HG03342 (cell line): ENCODE results near the gene NGEF.

ENCODE experiments used
- ATAC-seq: cut with Tn5 transposase; IDR thresholded peaks from one replicate; pipeline ENCODE4 v1.9.1; 2021; ENCODE audit warnings: mild to moderate bottlenecking, moderate library complexity; ENCODE audit not compliant: unreplicated experiment

Gene NGEF

DNA sequence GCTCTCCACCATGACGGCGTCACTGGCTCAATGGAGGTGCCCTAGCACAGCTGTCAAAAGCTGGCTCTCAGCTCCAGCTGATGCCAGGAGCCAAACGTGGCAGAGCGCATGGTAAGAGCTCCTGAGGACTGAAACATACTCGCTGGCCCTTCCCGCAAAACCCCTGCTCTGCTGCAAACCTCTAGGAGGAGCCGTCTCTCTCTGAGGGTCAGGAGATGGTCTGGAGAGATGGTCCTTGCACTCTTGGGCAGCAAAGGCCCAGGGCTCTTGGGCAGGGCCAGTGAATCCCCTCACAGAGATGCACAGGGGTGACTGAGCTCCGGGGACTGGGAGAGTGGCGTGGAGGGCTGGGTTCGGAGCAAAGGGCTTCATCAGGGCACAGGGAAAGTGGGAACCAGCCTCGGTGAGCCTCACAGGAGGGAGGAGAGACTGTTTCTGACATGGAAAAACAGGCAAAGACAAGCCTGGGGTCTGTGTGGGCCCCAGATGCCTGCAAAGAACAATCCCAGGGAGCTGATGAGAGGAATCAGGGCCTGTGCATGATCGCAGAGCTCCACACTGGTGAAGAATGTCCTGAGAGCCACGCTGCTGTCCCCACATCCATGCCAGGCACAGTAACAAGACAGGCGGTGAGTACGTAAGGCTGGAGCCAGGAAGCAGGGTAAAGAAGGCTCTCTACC, 125.7 kb downstream of the NGEF start:
- no peak for ATAC-seq

DNA sequence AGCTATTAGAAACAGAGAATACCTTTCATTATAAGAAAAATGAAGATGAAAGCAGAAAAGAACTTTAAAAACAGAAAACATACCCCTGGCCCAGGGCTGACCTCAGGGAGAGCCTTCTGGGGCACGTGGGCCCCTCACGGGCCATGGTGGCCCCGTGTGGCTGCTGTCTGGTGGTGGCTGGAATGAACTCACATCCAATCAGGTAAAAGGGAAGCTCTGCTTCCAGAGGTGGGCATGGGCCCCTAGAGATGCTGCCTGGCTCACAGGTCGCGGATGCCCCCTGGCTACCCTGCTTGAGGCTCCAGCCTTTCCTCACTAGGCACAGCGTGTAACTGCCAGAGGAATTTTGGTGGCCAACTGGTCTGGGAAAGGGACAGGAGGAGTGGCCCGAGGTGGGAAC, 126.4 kb downstream of the NGEF start:
- ATAC-seq = no peak

DNA sequence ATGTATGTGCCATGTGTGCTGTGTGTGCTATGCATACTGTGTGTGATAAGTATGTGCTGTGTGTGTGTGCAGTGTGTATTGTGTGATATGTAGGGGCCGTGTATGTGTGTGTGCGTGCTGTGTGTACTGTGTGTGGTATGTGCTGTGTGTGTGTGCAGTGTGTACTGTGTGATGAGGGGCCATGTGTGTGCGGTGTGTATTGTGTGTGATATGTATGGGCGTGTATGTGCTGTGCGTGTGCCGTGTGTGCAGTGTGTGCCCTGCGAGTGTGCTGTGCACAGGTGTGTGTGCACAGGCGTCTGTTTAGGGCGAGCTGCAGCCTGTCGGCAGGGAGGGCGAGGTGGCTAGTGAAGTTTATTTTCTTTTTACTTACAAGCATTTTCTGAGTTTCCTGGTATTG, 126.9 kb downstream of the NGEF start:
- ATAC-seq = no peak

DNA sequence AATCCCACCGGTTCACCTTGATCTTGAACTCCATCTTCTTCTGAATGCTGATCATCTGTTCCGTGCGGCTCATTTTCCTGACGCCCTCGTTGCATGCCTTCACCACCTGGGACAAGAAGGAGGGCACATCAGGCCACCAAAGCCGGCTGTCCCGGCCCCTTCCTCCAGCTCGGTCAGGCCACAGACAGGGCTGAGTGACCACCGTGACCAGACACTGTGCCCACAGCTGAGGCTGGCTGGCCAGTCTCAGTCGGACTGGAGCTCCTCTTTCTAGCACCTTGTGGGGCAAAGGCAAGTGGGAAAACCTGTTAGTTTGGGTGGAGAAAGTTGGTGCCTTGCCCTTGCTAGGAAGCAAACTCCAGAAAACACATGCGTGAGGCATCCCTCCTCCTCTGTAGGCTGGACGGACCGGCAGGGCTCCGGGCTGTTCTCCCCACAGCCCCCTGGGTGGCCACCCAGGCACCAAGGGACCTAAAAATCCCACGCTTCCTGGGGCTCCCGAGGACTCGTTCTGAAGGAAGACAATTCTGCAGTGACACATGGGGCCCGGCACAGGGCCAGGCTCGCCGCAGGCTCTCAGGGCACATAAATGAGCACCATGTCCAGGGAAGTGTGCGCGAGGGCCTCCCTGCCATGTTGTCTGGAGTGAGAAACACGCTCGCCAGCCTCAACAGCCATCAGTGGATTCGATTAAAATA, 127.6 kb downstream of the NGEF start:
- ATAC-seq = no peak

DNA sequence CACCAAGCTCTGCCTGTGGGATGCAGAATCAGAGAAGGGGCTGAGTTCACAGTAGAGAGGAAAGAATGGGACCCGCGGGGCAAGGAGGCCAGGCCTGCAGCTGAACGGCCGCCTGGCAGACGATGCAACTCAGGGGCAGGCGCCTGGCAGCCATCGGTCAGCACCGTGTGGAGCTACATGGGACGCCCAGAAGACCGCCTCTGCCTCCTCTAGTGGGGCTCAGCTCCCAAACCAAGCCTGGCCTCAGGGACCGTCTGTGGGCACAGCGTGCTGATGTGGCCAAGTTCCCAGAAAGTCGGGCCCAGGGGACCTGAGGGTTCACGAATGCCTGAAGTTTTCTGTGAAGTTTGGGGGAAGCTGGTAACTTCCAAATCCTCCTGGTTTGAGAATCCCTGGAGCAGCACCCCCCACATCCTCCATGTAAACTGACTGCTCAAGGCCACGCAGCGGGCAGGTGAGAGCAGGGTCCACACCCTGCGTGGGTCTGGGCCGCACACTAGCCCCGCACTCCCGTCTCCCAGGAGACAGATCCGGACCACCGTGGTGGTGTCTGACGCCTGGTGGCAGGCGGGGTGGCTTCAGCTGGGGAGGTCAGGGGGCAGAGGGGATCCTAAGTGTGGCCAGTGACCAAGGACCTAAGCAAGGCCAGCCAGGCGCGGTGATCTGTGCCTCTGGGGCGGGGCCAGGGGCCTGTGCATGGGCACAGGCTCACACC, 128.3 kb downstream of the NGEF start:
- ATAC-seq = no peak

DNA sequence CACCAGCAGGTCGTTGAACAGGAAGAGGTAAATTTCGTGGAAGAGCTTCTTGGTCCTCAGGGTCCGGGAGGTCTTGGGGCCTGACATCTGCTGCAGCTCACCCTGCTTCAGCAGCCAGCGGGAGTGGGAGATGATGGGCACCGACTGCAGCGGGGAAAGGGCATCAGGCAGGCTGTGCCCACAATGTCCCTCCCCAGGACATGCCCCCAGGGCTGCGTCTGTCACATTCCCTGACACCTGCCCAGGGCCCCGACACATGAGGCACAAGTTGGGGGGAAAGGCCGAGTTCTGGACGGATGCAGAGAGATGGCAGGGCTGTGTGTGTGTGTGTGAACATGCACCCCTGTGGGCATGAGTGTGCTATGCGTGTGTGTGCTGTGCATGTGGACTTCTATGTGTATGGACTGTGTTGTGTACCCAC, 129.0 kb downstream of the NGEF start:
- no peak for ATAC-seq

DNA sequence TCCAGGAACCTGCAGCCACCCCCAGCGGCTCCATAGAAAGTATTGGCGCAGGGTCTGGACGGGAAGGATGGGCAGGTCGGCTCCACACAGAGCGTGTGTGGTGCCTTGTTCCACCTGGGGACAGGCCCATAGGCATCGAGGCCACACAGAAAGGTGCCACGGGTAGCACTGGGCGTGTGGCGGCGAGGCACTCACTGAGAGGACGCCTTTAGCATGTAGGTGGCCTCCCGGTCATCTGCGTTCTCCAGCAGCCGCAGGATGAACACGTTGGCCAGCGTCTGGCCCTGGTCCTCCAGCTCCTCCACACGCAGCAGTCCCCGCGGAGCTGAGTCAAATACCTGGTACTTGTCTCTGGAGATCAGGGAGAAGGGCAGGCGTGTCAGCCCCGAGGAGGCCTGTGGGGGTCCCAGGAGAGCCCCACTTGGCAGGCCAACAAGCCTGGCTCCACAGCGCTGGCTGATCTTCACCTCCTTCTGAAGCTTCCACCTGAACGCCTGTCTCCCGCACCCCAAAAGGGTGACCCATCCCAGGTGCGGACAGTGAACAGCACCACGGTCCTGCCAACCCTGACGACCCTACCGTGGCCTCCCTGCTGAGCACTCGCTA, 129.8 kb downstream of the NGEF start:
- ATAC-seq = no peak

DNA sequence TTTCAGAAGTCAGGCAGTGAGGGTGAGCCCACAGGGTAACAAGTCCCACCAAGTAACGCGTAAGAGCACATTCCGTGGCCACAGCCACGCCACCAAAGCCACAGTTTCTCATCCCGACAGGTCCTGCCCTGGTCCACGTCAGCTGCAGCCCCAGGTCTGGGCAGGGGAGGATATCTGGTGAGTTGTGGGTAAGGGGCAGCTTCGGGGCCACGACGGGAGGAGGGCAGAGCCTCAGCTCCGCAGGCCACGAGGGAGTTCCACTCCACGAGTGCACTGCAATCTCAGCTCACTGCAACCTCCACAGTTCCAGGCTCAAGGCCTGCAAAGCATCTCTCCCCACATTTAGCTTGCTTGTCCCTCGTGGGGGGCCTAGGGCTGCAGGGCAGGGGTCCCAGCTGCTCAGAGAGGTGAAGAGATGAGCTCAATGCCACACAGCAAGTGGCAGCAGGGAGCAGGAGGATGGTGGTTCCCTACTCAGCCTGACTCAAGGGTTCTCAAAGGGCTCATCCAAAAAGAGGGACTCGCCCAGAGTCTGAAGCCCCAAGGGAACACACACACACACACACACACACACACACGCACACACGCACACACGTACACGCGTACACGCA, 130.4 kb downstream of the NGEF start:
- no peak for ATAC-seq

DNA sequence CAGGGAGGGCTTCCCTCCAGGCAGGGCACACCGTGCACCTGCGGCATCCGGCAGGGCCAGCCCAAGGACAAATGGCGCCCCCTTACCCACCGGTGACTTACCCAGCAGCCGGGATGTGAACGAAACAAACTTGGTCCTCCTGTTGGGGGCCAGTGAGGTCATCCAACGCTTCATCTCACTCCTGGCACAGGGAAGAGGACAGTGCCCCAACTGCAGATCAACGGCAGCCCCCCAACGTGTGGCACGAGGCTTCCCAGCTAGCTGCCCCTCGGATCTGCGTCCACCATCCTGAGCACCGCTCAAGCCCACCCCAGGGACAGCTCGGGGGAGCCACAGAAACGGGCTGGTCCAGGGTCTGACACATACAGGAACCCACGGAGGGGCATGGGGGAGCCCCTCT, 131.0 kb downstream of the NGEF start:
- no peak for ATAC-seq

DNA sequence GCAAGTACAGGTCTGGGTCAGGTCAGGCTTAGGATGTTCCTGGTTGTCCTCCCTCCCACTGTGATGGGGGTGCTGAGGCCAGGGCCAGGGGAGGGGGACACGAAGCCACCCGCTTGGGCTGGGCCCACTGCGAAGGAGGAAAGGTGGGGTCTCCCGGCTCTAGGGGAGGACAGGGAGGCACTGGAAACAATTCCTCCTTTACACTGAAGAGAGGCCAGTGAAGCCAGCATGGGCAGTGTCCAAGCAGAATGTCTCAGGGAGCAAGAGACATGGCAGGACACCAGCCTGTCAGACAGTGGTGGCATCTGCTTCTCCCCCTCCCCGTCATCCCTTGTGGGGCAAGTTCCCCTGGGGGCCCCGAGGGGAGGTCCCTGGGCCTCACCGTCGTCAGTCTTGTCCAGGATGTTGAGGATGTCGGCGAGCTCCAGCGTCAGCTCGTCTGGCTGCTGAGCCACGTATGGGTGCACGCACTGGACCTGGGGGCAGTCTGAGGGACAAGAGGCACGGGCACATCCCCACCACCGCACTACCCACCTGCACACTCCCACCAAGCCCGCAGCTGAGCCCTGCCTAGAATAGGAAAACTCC, 132.2 kb downstream of the NGEF start:
- no peak for ATAC-seq

DNA sequence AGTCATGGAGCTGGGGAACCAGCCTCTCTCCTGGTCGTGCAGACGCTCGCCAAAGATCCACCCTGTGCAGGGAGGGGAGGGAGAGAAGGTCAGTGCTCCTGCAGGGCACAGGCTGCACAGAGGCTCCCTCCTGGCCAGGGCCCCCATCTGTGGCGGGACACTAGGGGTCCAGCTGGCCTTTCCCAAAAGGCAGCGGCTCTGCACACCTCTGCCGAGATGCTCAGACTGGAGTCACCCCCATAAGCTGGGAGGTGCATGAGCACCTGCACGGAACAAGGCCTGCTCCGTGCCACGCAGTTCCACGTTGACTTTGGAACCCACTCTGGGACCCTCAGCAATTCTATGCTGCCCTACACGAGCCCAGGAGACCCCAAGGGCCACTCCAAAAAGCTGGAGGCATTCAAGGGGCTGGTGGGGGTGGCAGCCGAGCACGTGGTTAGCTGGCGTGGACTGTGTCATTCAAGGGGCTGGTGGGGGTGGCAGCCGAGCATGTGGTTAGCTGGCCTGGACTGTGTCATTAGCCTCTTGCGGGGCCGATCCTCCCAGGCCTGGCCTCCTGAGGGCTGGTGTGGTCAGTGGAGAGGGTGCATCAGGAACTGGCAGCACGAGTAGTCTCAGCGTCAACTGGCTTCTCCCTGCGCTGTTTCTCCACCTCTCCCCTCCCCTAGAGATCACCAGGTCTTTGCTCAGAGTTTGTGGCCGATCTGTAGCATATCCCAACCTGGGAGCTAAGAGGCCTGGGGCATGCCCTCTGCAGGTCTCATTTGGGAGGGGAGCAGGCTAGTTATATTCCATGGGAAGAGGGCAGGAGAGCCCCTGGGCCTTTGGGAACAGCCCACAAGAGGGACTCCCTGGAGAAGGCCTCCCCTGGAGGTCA, 133.2 kb downstream of the NGEF start:
- no peak for ATAC-seq

DNA sequence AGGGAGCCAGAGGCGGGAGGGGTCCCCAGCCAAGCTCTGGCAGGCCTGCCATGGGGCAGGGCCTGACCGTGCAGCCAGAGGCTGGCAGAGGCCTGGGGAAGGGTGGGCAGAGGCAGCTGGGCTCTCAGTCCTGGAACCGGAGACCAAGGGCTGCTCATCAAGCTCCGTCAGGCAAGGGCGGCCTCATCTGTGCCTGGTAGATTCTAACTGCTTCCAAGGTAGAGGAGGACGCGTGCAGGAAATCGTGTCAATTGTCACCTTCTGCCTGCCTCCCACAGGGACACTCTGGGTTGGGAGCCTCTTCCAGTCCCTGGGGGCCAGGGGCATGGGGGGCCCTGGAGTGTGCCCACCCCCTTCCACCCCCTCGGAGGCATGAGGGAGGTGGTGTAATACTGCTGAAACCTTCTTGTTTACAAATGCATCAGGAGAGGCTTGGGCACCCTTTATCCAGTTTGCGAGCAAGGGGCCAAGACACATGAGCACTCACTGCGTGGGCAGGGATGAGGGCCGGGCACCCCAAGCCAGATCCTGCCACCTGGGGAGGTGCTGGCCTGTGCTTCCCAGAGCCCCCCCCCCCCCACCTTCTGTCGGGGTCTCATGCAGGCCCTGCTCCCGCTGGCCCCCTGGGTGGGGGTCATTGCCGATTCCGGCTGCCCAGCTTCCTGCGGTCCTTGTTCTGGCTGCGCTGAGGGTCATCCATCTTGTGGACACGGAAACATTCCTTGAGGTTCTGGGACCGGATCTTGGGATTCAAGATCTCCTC, 134.0 kb downstream of the NGEF start:
- ATAC-seq = no peak

DNA sequence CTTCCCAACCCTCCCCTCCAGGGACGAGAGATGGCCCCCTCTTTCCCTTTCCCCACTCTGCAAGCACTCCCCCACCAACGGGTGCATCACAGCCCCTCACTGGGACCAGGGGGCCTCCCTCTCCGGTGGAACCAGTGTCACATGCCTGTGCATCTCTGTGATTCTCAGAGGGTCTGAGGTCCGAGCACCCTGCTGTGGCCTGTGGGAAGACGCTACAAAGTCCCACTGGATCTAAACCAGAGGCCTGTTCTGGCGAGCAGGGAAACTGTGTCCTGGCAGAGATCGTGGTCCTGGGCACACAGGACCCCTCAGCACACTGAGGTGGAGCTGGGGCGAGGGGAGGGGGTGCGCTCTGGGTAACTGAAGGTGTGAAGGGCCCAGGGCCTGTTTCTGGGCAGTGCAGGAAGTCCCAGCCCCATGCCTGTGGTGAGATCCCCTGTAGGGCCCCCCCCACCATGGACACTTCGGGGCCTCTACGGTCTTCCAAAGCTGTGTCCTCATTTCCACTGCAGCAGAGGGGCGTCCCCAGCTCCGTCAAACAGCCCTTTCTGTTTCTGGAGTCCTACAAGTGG, 135.0 kb downstream of the NGEF start:
- no peak for ATAC-seq

DNA sequence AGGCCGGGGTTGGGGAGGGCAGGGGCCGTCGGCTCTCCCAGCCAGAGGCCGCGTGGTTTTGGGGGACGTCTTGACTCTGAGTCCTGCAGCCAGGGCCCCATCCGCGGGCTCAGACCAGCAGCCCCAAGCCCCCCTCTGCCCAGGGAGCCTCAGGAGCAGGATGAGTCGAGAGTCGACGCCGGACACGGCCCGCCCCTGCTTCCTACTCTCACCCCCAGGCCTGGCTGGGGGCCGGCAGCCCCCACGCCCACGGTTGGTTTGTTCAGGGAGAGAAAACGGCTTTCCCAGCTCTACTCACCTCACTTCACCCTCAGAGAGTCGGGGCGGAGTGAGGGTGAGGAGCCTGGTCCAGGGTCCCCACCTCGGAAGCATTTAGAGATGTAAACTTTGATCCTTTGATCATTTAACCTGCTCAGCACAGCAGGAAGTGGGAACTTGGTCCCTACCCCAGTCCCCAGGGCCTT, 136.0 kb downstream of the NGEF start:
- no peak for ATAC-seq

DNA sequence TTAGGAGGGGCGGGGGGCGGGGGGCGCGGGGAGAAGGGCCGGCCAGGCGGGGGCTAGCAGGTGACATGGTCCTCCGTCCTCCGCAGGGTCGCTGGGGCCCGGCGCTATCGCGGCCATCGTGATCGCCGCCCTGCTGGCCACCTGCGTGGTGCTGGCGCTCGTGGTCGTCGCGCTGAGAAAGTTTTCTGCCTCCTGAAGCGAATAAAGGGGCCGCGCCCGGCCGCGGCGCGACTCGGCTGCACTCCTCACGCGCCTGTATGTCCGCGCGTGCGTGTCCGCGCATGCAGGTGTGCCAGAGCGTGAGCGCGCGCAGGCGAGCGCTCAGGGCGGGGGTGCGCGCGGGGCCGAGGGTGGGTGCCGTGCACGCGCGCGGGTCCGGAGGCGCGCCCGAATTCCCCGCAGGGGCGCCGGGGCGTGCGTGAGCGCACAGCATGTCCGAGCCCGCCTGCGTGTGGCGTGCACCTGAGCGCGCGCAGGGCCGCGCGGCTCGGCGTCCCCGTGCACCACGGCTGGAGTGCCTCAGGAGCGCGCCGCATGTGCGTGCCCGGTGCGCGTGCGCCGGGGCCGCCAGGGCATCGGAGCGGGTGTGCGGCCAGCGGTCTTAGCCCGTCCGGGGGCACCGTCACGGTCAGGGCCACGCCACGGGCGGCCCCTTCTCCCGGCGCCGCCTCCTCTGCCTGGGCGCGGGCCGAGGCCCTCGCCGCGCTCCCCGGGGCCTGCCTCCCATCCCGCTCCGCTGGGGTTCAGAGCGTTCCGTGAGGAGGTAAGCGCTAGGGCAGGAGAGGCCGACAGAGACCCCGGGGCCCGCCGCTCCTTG, 136.7 kb downstream of the NGEF start:
- ATAC-seq = no peak

DNA sequence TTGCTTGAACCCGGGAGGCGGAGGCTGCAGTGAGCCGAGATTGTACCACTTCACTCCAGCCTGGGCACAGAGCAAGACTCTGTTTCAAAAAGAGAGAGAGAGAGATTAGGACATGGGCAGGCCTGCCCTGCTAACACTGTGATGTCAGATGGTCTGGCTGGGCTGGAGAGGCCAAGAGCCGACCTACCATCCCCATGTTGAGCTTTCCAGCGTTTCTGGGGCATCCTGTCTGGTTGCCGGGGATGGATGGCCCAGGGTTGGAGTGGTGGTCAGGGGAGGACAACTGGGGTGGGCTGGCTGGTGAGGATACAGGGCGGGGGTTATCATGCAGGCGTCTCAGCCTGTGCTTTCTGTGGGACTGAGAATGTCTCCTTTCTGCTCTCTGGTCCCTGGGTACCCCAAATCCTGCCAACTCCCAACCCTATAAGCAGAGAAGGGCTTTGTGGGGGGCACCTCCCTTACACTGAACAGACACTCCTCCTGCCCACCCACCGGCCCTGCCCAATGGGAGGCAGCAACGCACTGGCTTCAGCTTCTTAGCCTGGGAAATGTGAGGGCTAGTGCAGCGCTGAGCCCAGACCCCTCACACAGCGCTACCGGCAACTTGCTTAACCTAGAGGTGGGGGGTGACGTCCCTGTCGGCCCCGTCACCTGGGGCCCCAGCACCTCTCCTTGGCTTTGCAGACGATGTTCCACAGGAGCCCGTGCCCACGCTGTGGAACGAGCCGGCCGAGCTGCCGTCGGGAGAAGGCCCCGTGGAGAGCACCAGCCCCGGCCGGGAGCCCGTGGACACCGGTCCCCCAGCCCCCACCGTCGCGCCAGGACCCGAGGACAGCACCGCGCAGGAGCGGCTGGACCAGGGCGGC, 137.6 kb downstream of the NGEF start:
- ATAC-seq = no peak

DNA sequence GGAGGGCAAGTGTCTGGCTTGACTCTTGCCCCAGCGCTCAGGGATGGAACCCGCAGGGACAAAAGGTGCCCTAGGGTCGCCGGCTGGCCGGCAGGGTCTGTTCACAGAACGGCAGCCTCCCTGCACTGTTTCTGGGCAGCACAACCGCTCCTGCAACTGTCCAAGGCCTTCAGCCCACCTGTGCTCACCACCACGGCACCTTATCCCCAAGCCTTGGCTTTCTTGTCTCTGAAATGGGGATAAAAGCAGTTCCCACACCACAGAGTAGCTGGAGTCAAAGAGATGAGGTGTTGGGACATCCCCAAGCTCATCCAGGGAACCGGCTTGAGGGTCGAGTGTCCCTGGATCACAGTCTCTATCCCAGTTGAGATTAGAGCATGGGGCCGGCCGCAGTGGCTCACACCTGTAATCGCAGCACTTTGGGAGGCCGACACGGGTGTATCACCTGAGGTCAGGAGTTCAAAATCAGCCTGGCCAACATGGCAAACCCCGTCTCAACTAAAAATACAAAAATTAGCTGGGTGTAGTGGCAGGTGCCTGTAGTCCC, 138.3 kb downstream of the NGEF start:
- ATAC-seq = no peak
